ENCODE measurements around the gene GBF1.
A peak's percentile ranks its signal among the peaks of the same experiment; 100 is the strongest.

Gene GBF1

GRCh38 chr10:102241032-102241443 is 4.3 kb upstream of the GBF1 start:
- peak overlapping the region; percentile 19 to 78 (median 61) for H3K4me3 ChIP-seq (ENCODE audit: control insufficient read depth in 1 of 7, extremely low read depth in 1 of 7, insufficient read depth in 4 of 7, low read depth in 2 of 7, low read length in 6 of 7)
- peaks cover 10 to 66% (median 32%) of the 10 kb centered on the region in 5 experiments for H3K27me3 ChIP-seq (replicated peaks in 2 of 5; ENCODE audit: control insufficient read depth in 4 of 5, insufficient read depth in 5 of 5, low read length in 4 of 5)
- peaks cover 3 to 33% (median 29%) of the 10 kb centered on the region in 4 experiments for H3K4me1 ChIP-seq (ENCODE audit: control extremely low read depth in 1 of 4, control insufficient read depth in 4 of 4, insufficient read depth in 4 of 4, low read length in 3 of 4)
- H3K27ac ChIP-seq (ENCODE audit: insufficient read depth in 1 of 2, low read depth in 1 of 2, low read length in 2 of 2, poor library complexity in 1 of 2, severe bottlenecking in 2 of 2): no peak overlapping the region
- H3K36me3 ChIP-seq (ENCODE audit: control insufficient read depth in 4 of 4, insufficient read depth in 4 of 4, low read length in 3 of 4): no peaks in the 10 kb centered on the region
- no peaks in the 10 kb centered on the region for H3K9me3 ChIP-seq (ENCODE audit: control extremely low read depth in 1 of 5, control insufficient read depth in 4 of 5, insufficient read depth in 2 of 5, low read depth in 1 of 5, low read length in 4 of 5)
- DNase-seq: no peak
- POLR2A ChIA-PET: no interaction called here
- CTCF ChIA-PET: interaction anchor here (1.0 to 23.8 kb wide), 8 partner anchors 9 to 182 kb away, joined by 3 to 611 read pairs (median 4); no protein-coding TSS in a partner anchor
- 0% methylated on average over 15 of the region's 20 CpGs for WGBS (ENCODE audit: insufficient coverage)

GRCh38 chr10:102241444-102242117 is 3.8 kb upstream of the GBF1 start, which contains the start of gene PITX3:
TSS of gene PITX3 (minus strand) at chr10:102241512. CDS start at chr10:102232080, 9,432 bp downstream.
- Histone ChIP-seq H3K4me1 (ENCODE audit: control extremely low read depth in 1 of 4, control insufficient read depth in 4 of 4, insufficient read depth in 4 of 4, low read length in 3 of 4) (peaks cover 9 to 39% (median 35%) of the 10 kb centered on the region in 4 experiments), H3K4me3 (ENCODE audit: control insufficient read depth in 1 of 7, extremely low read depth in 1 of 7, insufficient read depth in 4 of 7, low read depth in 2 of 7, low read length in 6 of 7) (peak within 1 kb of the TSS; percentile 19 to 78 (median 61)), H3K36me3 (ENCODE audit: control insufficient read depth in 4 of 4, insufficient read depth in 4 of 4, low read length in 3 of 4) (no peaks in the 10 kb centered on the region), H3K27ac (ENCODE audit: insufficient read depth in 1 of 2, low read depth in 1 of 2, low read length in 2 of 2, poor library complexity in 1 of 2, severe bottlenecking in 2 of 2) (no peak within 1 kb of the TSS), H3K27me3 (replicated peaks in 2 of 5; ENCODE audit: control insufficient read depth in 4 of 5, insufficient read depth in 5 of 5, low read length in 4 of 5) (peaks cover 10 to 61% (median 31%) of the 10 kb centered on the region in 5 experiments), H3K9me3 (ENCODE audit: control extremely low read depth in 1 of 5, control insufficient read depth in 4 of 5, insufficient read depth in 2 of 5, low read depth in 1 of 5, low read length in 4 of 5) (no peaks in the 10 kb centered on the region)
- CTCF ChIA-PET: interaction anchor here (1.0 to 23.8 kb wide), 7 partner anchors 8 to 181 kb away, joined by 3 to 611 read pairs (median 5); no protein-coding TSS in a partner anchor
- DNase-seq: peak; percentile 91 to 95 (median 95)
- WGBS (ENCODE audit: insufficient coverage): 0% methylated on average over 48 of the region's 57 CpGs
- POLR2A ChIA-PET: no interaction called here

GRCh38 chr10:102242118-102242485 is 3.2 kb upstream of the GBF1 start:
- peak overlapping the region in 6 of 7 experiments; percentile 32 to 78 (median 64) for H3K4me3 ChIP-seq (ENCODE audit: control insufficient read depth in 1 of 7, extremely low read depth in 1 of 7, insufficient read depth in 4 of 7, low read depth in 2 of 7, low read length in 6 of 7)
- no peaks in the 10 kb centered on the region for H3K9me3 ChIP-seq (ENCODE audit: control extremely low read depth in 1 of 5, control insufficient read depth in 4 of 5, insufficient read depth in 2 of 5, low read depth in 1 of 5, low read length in 4 of 5)
- H3K27me3 ChIP-seq (replicated peaks in 2 of 5; ENCODE audit: control insufficient read depth in 4 of 5, insufficient read depth in 5 of 5, low read length in 4 of 5): peaks cover 6 to 55% (median 29%) of the 10 kb centered on the region in 5 experiments
- no peaks in the 10 kb centered on the region for H3K36me3 ChIP-seq (ENCODE audit: control insufficient read depth in 4 of 4, insufficient read depth in 4 of 4, low read length in 3 of 4)
- ChIA-PET CTCF (interaction anchor here (2.8 to 4.2 kb wide), 2 partner anchors 12 kb away, joined by 14 to 29 read pairs; no protein-coding TSS in a partner anchor), POLR2A (no interaction called here)
- H3K4me1 ChIP-seq (ENCODE audit: control extremely low read depth in 1 of 4, control insufficient read depth in 4 of 4, insufficient read depth in 4 of 4, low read length in 3 of 4): peaks cover 12 to 42% (median 40%) of the 10 kb centered on the region in 4 experiments
- WGBS (ENCODE audit: insufficient coverage): 27% methylated on average over 7 of the region's 7 CpGs
- no peak for DNase-seq
- H3K27ac ChIP-seq (ENCODE audit: insufficient read depth in 1 of 2, low read depth in 1 of 2, low read length in 2 of 2, poor library complexity in 1 of 2, severe bottlenecking in 2 of 2): no peak overlapping the region

- Histone ChIP-seq H3K27me3 (replicated peaks in 2 of 5; ENCODE audit: control insufficient read depth in 4 of 5, insufficient read depth in 5 of 5, low read length in 4 of 5) (peaks cover 5 to 47% (median 24%) of the 10 kb centered on the region in 5 experiments), H3K9me3 (ENCODE audit: control extremely low read depth in 1 of 5, control insufficient read depth in 4 of 5, insufficient read depth in 2 of 5, low read depth in 1 of 5, low read length in 4 of 5) (no peaks in the 10 kb centered on the region), H3K4me3 (ENCODE audit: control insufficient read depth in 1 of 7, extremely low read depth in 1 of 7, insufficient read depth in 4 of 7, low read depth in 2 of 7, low read length in 6 of 7) (no peak overlapping the region), H3K4me1 (ENCODE audit: control extremely low read depth in 1 of 4, control insufficient read depth in 4 of 4, insufficient read depth in 4 of 4, low read length in 3 of 4) (peaks cover 16 to 48% (median 45%) of the 10 kb centered on the region in 4 experiments), H3K27ac (ENCODE audit: insufficient read depth in 1 of 2, low read depth in 1 of 2, low read length in 2 of 2, poor library complexity in 1 of 2, severe bottlenecking in 2 of 2) (no peak overlapping the region), H3K36me3 (ENCODE audit: control insufficient read depth in 4 of 4, insufficient read depth in 4 of 4, low read length in 3 of 4) (no peaks in the 10 kb centered on the region)
- WGBS (ENCODE audit: insufficient coverage): 100% methylated on average over 1 of the region's 2 CpGs
- no peak for DNase-seq
- POLR2A ChIA-PET: no interaction called here
- CTCF ChIA-PET: interaction anchor here (2.8 kb wide), 1 partner anchor 13 kb away, joined by 14 read pairs; no protein-coding TSS in a partner anchor
Measured at GRCh38 chr10:102243309-102243708, 2.0 kb upstream of the GBF1 start.

GRCh38 chr10:102245932-102246251 is 560 bp downstream of the GBF1 start:
- no peaks in the 10 kb centered on the region for H3K36me3 ChIP-seq (ENCODE audit: control insufficient read depth in 4 of 4, insufficient read depth in 4 of 4, low read length in 3 of 4)
- no CpG with 5 or more reads among the region's 4 CpGs for WGBS (ENCODE audit: insufficient coverage)
- H3K27ac ChIP-seq (ENCODE audit: insufficient read depth in 1 of 2, low read depth in 1 of 2, low read length in 2 of 2, poor library complexity in 1 of 2, severe bottlenecking in 2 of 2): peak overlapping the region; percentile 89 to 97
- no peaks in the 10 kb centered on the region for H3K9me3 ChIP-seq (ENCODE audit: control extremely low read depth in 1 of 5, control insufficient read depth in 4 of 5, insufficient read depth in 2 of 5, low read depth in 1 of 5, low read length in 4 of 5)
- no peak for DNase-seq
- ChIA-PET POLR2A (no interaction called here), CTCF (interaction anchor here (0.9 to 1.8 kb wide), 6 partner anchors 8 to 153 kb away, joined by 3 to 6 read pairs (median 4); no protein-coding TSS in a partner anchor)
- H3K4me3 ChIP-seq (ENCODE audit: control insufficient read depth in 1 of 7, extremely low read depth in 1 of 7, insufficient read depth in 4 of 7, low read depth in 2 of 7, low read length in 6 of 7): peak overlapping the region; percentile 90 to 100 (median 95)
- H3K4me1 ChIP-seq (ENCODE audit: control extremely low read depth in 1 of 4, control insufficient read depth in 4 of 4, insufficient read depth in 4 of 4, low read length in 3 of 4): peaks cover 16 to 43% (median 38%) of the 10 kb centered on the region in 4 experiments
- H3K27me3 ChIP-seq (replicated peaks in 2 of 5; ENCODE audit: control insufficient read depth in 4 of 5, insufficient read depth in 5 of 5, low read length in 4 of 5): peaks cover 0 to 21% (median 7%) of the 10 kb centered on the region in 5 experiments

GRCh38 chr10:102246261-102246660 is 929 bp downstream of the GBF1 start:
- Histone ChIP-seq H3K4me1 (ENCODE audit: control extremely low read depth in 1 of 4, control insufficient read depth in 4 of 4, insufficient read depth in 4 of 4, low read length in 3 of 4) (peaks cover 16 to 39% (median 35%) of the 10 kb centered on the region in 4 experiments), H3K9me3 (ENCODE audit: control extremely low read depth in 1 of 5, control insufficient read depth in 4 of 5, insufficient read depth in 2 of 5, low read depth in 1 of 5, low read length in 4 of 5) (no peaks in the 10 kb centered on the region), H3K27me3 (replicated peaks in 2 of 5; ENCODE audit: control insufficient read depth in 4 of 5, insufficient read depth in 5 of 5, low read length in 4 of 5) (peaks cover 0 to 18% (median 4%) of the 10 kb centered on the region in 5 experiments), H3K27ac (ENCODE audit: insufficient read depth in 1 of 2, low read depth in 1 of 2, low read length in 2 of 2, poor library complexity in 1 of 2, severe bottlenecking in 2 of 2) (peak overlapping the region; percentile 89 to 97), H3K36me3 (ENCODE audit: control insufficient read depth in 4 of 4, insufficient read depth in 4 of 4, low read length in 3 of 4) (peaks cover 0 to 2% (median 0%) of the 10 kb centered on the region in 4 experiments), H3K4me3 (ENCODE audit: control insufficient read depth in 1 of 7, extremely low read depth in 1 of 7, insufficient read depth in 4 of 7, low read depth in 2 of 7, low read length in 6 of 7) (peak overlapping the region in 6 of 7 experiments; percentile 90 to 100 (median 96))
- WGBS (ENCODE audit: insufficient coverage): 71% methylated on average over 3 of the region's 3 CpGs
- POLR2A ChIA-PET: no interaction called here
- CTCF ChIA-PET: interaction anchor here (1.0 to 1.8 kb wide), 4 partner anchors 8 to 118 kb away, joined by 3 to 6 read pairs (median 4); no protein-coding TSS in a partner anchor
- no peak for DNase-seq

GRCh38 chr10:102247734-102248133 is 2.4 kb downstream of the GBF1 start:
- peaks cover 14 to 29% (median 24%) of the 10 kb centered on the region in 4 experiments for H3K4me1 ChIP-seq (ENCODE audit: control extremely low read depth in 1 of 4, control insufficient read depth in 4 of 4, insufficient read depth in 4 of 4, low read length in 3 of 4)
- H3K4me3 ChIP-seq (ENCODE audit: control insufficient read depth in 1 of 7, extremely low read depth in 1 of 7, insufficient read depth in 4 of 7, low read depth in 2 of 7, low read length in 6 of 7): no peak overlapping the region
- no peaks in the 10 kb centered on the region for H3K9me3 ChIP-seq (ENCODE audit: control extremely low read depth in 1 of 5, control insufficient read depth in 4 of 5, insufficient read depth in 2 of 5, low read depth in 1 of 5, low read length in 4 of 5)
- no peak overlapping the region for H3K27ac ChIP-seq (ENCODE audit: insufficient read depth in 1 of 2, low read depth in 1 of 2, low read length in 2 of 2, poor library complexity in 1 of 2, severe bottlenecking in 2 of 2)
- peaks cover 0 to 6% (median 0%) of the 10 kb centered on the region in 5 experiments for H3K27me3 ChIP-seq (replicated peaks in 2 of 5; ENCODE audit: control insufficient read depth in 4 of 5, insufficient read depth in 5 of 5, low read length in 4 of 5)
- H3K36me3 ChIP-seq (ENCODE audit: control insufficient read depth in 4 of 4, insufficient read depth in 4 of 4, low read length in 3 of 4): peaks cover 0 to 2% (median 0%) of the 10 kb centered on the region in 4 experiments
- ChIA-PET CTCF (interaction anchor here (0.7 to 2.3 kb wide), 9 partner anchors 11 to 99 kb away, joined by 3 to 8 read pairs (median 3); no protein-coding TSS in a partner anchor), POLR2A (interaction anchor here (0.7 kb wide), 1 partner anchor 61 kb away, joined by 3 read pairs; no protein-coding TSS in a partner anchor)
- DNase-seq: no peak
